GM18951 (cell line): ENCODE data around the gene SLC47A2.
A peak's percentile ranks its signal among the peaks of the same experiment; 100 is the strongest.

ENCODE experiments used
- POLR2A ChIP-seq: IDR thresholded peaks from 4 replicates; pipeline ENCODE4 v1.6.1; 2011; ENCODE audit warnings: mild to moderate bottlenecking; ENCODE audit not compliant: insufficient read length, insufficient read depth; ENCODE audit errors: extremely low read depth
- in situ Hi-C: fragments of 300-500 bp; cut with MboI; formaldehyde crosslinking; loops from one replicate; pipeline ENCODE4 v1.12.0; 2022; ENCODE audit warnings: low sequenced_read_pairs, mixed read lengths, inconsistent platforms; ENCODE audit not compliant: unreplicated experiment

Gene SLC47A2

DNA sequence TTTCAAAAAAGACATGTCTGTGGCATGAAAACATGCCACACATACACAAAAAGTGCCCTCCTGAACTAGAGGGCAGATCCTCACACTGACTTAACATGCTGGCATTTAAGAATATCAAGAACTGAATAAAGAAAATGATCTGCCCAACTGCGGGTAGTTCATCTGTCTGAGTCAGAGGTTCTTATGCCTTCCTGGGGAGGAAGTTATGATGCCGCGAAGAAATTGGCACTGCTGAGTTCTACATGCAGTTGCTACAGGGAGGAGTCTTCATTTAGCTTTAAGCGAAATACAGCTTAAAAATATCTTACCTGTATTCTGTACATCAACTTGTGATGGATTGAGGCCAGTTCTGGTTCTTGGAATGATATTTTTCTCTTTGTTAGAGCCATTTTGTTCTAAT is 61.5 kb downstream of the SLC47A2 start:
- no peak for TF ChIP-seq POLR2A
- in situ Hi-C loops = no loop called here

DNA sequence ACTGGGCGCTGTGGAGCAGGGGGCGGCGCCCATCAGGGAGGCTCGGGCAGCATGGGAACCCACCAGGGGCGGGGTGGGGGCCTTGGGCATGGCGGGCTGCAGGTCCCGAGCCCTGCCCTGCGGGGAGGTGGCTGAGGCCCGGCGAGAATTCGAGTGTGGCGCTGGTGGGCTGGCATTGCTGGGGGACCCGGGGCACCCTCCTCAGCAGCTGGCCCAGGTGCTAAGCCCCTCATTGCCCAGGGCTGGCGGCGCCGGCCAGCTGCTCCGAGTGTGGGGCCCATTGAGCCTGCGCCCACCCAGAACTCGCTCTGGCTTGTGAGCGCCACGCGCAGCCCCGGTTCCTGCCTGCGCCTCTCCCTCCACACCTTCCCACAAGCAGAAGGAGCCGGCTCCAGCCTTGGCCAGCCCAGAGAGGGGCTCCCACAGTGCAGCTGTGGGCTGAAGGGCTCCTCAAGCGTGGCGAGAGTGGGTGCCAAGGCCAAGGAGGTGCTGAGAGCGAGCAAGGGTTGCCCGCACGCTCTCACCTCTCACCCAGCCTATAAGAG is 62.0 kb downstream of the SLC47A2 start:
- in situ Hi-C loops = no loop called here
- TF ChIP-seq POLR2A = no peak

DNA sequence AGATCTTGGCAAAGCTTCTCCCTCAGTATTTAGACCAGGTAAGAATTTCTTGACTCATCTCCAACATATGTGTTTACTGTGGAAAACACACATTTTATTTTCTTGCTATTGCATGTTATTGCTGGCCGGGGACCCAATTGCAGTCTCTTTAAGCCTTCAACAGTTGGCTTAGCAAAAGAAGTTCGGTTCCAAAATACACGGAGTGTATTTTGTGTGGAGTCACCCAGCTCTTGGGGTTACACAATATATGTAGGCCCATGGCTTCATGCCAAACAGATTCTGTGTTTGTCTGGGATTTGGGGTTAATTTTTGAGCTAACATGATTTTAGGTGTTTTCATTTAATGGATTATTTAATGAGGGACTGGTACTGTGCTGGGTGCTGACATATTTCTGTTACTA is 63.8 kb downstream of the SLC47A2 start:
- in situ Hi-C loops = no loop called here
- TF ChIP-seq POLR2A = no peak

DNA sequence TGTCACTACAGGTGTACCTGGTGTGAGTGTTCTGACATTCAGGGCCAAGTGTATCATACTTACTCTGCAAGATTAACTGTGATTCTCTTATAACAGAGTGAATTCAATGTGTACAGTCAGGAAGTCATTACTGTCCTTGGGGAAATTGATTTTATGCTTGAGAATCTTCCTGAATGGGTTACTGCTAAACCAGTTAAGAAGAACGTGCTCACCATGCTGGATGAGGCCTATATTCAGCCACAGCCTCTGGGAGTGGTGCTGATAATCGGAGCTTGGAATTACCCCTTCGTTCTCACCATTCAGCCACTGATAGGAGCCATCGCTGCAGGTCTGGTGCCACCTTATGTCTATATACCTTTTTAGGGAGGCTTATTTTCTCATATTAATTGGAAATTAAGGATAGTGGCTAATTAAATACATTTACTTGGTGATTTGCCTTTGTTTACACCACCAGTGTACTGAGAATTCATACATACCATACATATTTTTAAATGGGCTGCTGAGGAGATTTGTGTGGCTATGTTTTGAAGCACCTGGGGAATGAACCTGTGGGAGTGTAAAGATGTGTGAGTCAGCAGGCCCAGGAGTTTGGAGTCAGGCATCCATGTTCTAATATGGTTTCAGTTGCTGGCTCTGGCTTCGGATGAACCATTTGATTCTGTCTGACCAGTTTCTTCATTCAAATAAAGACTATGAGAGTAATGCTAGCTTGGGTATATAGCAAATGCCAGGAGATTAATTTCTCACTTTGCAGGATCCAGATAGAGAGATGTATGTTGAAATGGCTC is 64.7 kb downstream of the SLC47A2 start:
- TF ChIP-seq POLR2A = no peak
- in situ Hi-C loops = no loop called here

DNA sequence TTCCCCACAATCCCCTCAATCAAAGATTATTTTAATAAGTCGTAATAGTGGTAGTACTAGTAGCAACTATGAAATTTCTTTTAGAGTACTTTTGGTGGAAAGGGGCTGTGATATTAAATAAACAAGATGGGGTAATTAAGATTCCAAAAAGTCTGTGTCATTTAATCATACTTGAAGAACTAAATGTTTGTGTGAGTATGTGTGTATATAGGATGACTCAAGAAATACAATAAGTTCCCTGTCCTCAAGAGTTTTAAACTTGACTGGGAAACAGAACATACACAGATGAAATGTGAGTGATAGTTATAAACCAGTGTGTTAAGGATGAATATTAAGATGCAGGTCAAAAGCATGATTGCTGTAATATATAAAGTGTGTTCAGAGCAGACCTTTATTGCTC is 65.6 kb downstream of the SLC47A2 start:
- in situ Hi-C loops = no loop called here

DNA sequence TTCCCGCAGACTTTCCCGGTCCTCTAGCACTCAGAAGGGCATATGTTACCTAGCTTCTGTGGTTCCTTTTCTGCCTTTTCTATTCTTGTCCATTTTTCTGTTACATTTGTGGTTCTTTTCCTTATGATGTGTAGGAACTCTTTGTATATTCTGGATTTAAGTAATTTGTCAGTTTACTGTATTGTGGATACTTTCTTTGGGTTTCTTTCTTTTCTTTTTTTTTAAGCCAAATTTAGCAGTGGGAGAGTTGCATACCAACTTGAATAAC is 67.2 kb downstream of the SLC47A2 start:
- no peak for TF ChIP-seq POLR2A
- in situ Hi-C loops = no loop called here

More for the DNA sequence above, 65.6 kb downstream of the SLC47A2 start:
- no peak for TF ChIP-seq POLR2A

DNA sequence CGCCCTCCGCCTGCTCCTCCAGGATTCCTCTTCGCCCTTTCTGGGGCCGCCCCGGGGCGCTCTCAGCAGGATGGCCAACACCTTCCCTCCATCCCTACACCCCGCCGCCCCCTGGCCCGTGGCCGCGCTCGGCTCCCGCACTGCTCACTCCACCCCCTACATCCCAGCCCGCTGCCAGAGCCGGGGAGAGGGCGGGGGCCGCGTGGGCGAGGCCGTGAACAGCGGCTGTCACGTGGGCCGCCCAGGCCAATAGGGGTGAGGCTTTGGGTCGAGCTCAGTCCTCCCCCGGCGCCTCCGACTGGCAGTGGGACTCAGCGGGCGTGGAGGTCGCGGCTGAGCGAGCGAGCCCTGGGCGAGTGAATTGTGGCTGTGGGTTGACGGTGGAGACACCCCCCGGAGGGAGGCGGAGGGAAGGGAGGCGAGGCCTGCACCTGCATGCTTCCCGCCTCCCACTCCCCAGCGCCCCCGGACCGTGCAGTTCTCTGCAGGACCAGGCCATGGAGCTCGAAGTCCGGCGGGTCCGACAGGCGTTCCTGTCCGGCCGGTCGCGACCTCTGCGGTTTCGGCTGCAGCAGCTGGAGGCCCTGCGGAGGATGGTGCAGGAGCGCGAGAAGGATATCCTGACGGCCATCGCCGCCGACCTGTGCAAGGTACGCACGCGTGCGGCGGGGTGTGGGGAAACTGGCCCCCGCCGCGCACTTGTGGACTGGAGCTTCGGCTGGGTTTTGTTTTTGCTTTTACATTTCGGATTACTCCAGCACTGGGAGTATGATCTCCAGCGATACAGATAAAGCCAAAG is 67.7 kb downstream of the SLC47A2 start, which contains the start of gene ALDH3A2:
Gene ALDH3A2, plus strand, starts transcription at position 277 of the 799 bp plus-strand sequence. Its CDS starts 221 bp downstream, at position 498.
- peak; percentile 94 for TF ChIP-seq POLR2A
- in situ Hi-C loops = no loop called here

DNA sequence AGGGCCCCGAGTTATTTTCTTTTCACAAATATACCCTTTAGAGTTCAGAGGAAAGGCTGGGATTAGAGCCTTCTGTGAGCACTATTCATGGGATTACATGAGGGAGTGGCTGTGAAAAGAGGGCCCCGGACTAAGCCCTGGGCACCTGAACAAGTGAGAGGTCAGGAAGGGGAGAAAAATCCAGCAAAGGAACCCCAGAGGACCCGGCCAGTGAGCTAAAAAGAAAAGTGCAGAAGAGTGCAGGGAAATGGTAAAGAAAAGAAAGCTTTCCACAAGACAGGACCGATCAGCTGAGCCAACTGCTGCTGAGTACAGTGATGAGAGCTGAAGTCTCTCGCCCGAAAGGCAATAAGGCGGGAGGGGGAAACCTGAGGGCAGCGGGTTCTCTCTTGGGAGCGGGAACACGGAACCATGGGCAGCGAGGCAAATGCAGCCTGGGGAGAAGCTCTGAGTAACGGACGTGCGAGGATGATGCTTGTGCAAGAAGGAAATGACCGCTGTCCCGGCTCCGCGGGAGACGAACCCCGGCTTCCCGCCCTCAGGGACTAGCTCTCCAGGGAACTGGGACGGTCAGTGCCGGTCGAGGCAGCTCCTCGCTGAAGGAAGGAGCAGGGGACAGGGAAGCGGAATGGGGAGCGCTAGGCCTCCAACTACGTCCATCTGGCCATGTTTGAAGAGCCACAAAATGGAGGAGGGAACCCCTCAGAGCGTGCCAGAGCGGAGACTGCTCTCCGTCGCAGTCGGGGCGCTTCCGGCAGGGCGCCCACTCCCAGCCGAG is 68.5 kb downstream of the SLC47A2 start:
- TF ChIP-seq POLR2A = no peak

DNA sequence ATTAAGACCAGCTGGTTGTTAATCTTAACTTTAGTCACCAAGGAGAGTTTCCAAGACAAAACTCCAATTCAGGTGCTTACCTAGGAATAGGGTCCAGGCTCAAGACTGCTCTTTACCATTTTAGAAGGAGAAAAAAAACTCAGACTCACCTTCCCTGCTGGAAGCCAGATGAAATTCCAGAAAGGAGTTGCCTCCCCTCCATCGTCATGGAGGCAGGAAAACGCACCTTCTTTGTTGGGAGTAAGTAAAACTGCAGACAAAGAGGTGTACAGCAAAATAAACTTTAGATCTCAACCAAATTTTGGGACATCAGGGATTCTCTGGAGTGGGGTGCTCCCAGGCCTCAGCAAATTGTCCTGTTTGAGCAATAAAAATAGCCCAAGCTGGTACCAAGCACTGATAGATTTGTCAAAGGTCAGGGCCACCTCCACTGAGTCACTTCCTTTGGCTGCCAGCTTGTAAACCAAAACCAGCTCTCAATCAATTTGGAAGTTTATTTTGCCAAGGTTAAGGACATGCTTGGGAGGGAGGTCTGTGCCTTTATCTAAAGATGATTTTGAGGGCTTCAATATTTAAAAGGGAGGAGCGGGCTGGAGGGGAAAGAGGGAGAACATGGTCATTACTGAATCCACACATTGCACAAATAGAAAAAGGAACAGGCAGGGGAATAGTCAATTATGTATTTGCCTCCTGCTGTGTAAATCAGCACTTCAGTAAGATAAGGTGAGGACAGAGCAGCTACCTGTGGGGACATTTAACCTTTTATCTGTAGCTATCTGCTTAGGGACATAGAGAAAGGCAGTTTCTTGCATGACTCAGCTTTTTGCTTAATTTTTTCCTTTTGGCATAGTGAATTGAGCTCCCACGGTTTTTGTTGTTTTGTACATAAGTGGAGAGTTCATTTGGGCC is 69.3 kb downstream of the SLC47A2 start:
- in situ Hi-C loops = no loop called here
- TF ChIP-seq POLR2A = no peak

More for the DNA sequence above, 68.5 kb downstream of the SLC47A2 start:
- in situ Hi-C loops = no loop called here

DNA sequence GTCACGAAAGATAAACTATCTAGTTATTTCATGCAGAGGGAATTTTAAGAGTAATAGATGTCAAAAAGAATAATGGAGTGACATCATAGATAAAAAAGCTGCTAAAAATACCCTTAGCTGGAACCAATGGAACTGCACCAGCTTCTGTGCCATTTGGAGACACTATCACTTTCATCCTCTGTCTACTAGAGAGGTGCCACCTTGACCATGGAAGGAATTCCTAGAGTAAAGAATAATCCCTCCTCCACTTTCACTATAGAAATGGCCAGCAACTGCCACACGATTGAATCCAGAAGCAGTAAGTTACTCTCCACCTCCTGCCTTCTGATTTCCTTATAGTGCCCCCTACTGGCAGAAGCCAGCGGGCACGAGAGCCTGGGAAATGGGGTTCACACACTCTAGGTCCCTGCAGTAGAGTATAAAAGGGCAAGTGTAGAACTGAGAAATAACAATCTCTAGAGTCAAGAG is 70.6 kb downstream of the SLC47A2 start:
- in situ Hi-C loops = no loop called here

DNA sequence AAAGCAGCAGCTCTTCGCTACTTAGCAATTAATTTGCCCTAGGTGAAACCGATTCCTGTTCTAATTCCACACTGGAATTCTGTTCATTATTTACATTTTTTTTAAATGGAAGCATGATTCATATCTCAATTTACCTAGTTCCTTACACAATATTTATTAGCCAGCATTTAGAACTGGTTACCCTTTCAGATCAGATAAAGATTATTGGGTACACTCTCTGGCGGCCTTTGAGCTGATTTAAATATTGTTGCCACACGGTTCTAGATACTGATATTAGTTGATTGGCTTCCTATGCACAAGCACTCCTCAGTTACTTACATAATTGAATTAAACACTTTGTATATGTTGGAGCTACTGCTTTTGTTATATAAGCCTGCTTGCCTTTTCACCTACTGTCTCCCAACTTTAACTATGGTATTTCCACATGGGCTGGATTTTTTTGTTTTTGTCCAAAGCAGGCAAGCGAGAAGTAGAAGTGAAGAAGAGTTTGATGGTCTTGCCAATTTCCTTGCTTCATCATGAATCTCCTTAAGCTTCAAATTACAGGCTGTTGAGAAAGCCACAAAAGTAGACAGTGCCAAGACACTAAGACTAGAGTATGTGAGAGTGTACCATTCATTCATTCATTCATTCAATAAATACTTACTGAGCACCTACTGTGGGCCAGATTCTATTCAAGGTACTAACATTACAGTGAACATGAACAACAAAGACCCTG is 71.7 kb downstream of the SLC47A2 start:
- in situ Hi-C loops = no loop called here
- no peak for TF ChIP-seq POLR2A

More for the DNA sequence above, 70.6 kb downstream of the SLC47A2 start:
- no peak for TF ChIP-seq POLR2A

DNA sequence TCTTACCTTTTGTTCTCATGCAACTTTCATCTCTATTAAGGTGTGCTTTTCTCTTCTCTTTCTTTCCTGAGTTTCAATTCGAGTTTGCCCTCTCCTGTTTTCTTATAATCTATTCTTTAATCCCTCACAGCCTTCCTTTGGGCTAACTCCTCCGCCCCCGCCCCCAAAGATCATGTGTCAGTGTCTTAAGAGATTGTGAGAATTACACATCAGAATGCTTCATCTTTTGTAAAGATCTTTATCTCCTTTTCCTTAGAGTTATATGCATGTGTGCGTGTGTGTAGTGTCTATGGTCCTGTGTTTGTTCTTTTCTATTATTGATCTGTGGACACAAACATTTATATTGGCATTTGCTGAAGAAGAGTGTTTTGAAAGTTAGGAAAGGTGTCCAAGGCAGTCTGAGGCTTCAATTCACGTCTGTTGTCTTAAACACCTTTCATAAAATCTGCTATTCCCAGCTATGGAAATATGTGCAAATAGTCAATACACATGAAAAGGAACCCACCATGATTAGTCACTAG is 74.0 kb downstream of the SLC47A2 start:
- TF ChIP-seq POLR2A = no peak
- in situ Hi-C loops = no loop called here
